Gastrocnemius medialis (tissue), 4 donors: Measurements from ENCODE around the gene MSANTD7. TPM values are rescaled to one million over a fixed set of nuclear protein-coding genes. Genes with fewer than 3 reads are reported as not detected.
"Not testable (repeated sequence)": the region's sequence is repeated elsewhere in the genome, so short reads cannot be mapped to it uniquely, and the experiment has no call there.

ENCODE experiments used
- ATAC-seq, 2 donors: fragments of 150-250 bp; one replicate each; pipeline ENCODE4 v1.9.1; 2016
- DNase-seq, 2 donors: peaks; one replicate each; pipeline ENCODE4 v3.0.0-alpha.2; 2019
- H3K27ac ChIP-seq, 4 donors: fragments of 200-600 bp; sonication (generic); 1 replicate in 1 of 4; 2 replicates in 3 of 4; pipeline ENCODE4 v1.5.1; 2016 to 2018; ENCODE audit warnings: mild to moderate bottlenecking in 2 of 4, moderate library complexity in 1 of 4
- H3K27me3 ChIP-seq, 3 donors: fragments of 200-600 bp; sonication (generic) in 2 of 3; 1 replicate in 1 of 3; 2 replicates in 2 of 3; pipeline versions ENCODE4 v1.5.1 to v1.6.0; 2016 to 2019; ENCODE audit warnings: mild to moderate bottlenecking in 1 of 3, moderate library complexity in 1 of 3
- H3K36me3 ChIP-seq, 2 donors: fragments of 200-600 bp; sonication (generic) in 1 of 2; one replicate each; pipeline ENCODE4 v1.5.1; 2017 to 2018
- H3K4me1 ChIP-seq, 2 donors: fragments of 200-600 bp; sonication (generic) in 1 of 2; one replicate each; pipeline ENCODE4 v1.5.1; 2016 to 2017; ENCODE audit warnings: mild to moderate bottlenecking in 2 of 2
- H3K4me3 ChIP-seq, 4 donors: fragments of 200-600 bp; sonication (generic) in 3 of 4; 1 replicate in 1 of 4; 2 replicates in 3 of 4; pipeline ENCODE4 v1.5.1; 2016 to 2019; ENCODE audit warnings: mild to moderate bottlenecking in 2 of 4
- H3K9me3 ChIP-seq, 3 donors: fragments of 200-600 bp; sonication (generic) in 2 of 3; 1 replicate in 1 of 3; 2 replicates in 2 of 3; pipeline ENCODE4 v1.5.1; 2016 to 2019
- CTCF ChIP-seq, 5 experiments: fragments of 450-650 bp in 3 of 5; fragments of 200-600 bp in 2 of 5; sonication (generic) in 2 of 5; IDR thresholded peaks in 4 of 5; conservative IDR thresholded peaks in 1 of 5; 1 replicate in 4 of 5; 2 replicates in 1 of 5; pipeline ENCODE4 v1.5.1; 2016 to 2019; ENCODE audit warnings: antibody characterized with exemption in 5 of 5, mild to moderate bottlenecking in 3 of 5, moderate library complexity in 3 of 5
- POLR2A ChIP-seq, 2 donors: fragments of 450-650 bp; IDR thresholded peaks; one replicate each; pipeline ENCODE4 v1.6.1; 2017; ENCODE audit warnings: antibody characterized with exemption in 2 of 2, mild to moderate bottlenecking in 2 of 2, moderate library complexity in 2 of 2
- in situ Hi-C, 4 donors: fragments of 200-750 bp; cut with MboI; loops; one replicate each; pipeline versions ENCODE4 v1.15.0 to v1.8.0; 2017; ENCODE audit warnings: low sequenced_read_pairs in 4 of 4
- intact Hi-C: fragments of 100-400 bp; cut with DNase I; formaldehyde crosslinking; loops from one replicate; pipeline ENCODE4 v1.15.1; 2023; ENCODE audit warnings: low total_unique reads
- total RNA-seq, 4 donors: library from RNA; depleted of rRNA; stranded (reverse); fragments of >200 nt; gene quantifications; one replicate each; pipeline versions ENCODE4 v1.1.0 to v1.2.3, GENCODE V29; 2016

MSANTD7 gene
- total RNA-seq, 4 donors from 2014 or later = 4.7 to 8.5 (median 5.8) TPM

GRCh38 chr10:14815681-14816080 lies 22.4 kb upstream of the MSANTD7 start:
- Histone ChIP-seq H3K27me3 (no peaks in the 10 kb centered on the region), H3K36me3 (no peaks in the 10 kb centered on the region), H3K4me3 (no peak overlapping the region), H3K4me1 (no peaks in the 10 kb centered on the region), H3K9me3 (no peaks in the 10 kb centered on the region), H3K27ac (no peak overlapping the region)
- DNase-seq = no peak
- intact Hi-C loops (no loop called here), in situ Hi-C loops (no loop called here)
- TF ChIP-seq POLR2A (IDR thresholded peaks at IDR 0.05) (no peak), CTCF (IDR thresholded peaks at IDR 0.05 in 4 of 5, conservative IDR thresholded peaks at IDR 0.05 in 1 of 5) (no peak)
- ATAC-seq = no peak

GRCh38 chr10:14816717-14817116 lies 21.4 kb upstream of the MSANTD7 start:
- H3K4me1 ChIP-seq, H3K27ac ChIP-seq, H3K36me3 ChIP-seq, DNase-seq, intact Hi-C loops, H3K4me3 ChIP-seq, H3K9me3 ChIP-seq, in situ Hi-C loops, ATAC-seq, H3K27me3 ChIP-seq: not testable (repeated sequence)

- DNase-seq (no peak), ATAC-seq (no peak)
- no peak overlapping the region for H3K27ac ChIP-seq
- no peaks in the 10 kb centered on the region for H3K27me3 ChIP-seq
- no peaks in the 10 kb centered on the region for H3K36me3 ChIP-seq
- H3K4me3 ChIP-seq = no peak overlapping the region
- no peaks in the 10 kb centered on the region for H3K9me3 ChIP-seq
- TF ChIP-seq POLR2A (IDR thresholded peaks at IDR 0.05) (no peak), CTCF (IDR thresholded peaks at IDR 0.05 in 4 of 5, conservative IDR thresholded peaks at IDR 0.05 in 1 of 5) (no peak)
- intact Hi-C loops = loop anchor here (10.0 kb wide), 1 partner anchor 325 kb away; no protein-coding TSS in a partner anchor
- in situ Hi-C loops = loop anchor here in 1 of 4 donors (10.0 kb wide), 1 partner anchor 315 kb away; no protein-coding TSS in a partner anchor
- no peaks in the 10 kb centered on the region for H3K4me1 ChIP-seq
These were observed 17.9 kb upstream of the MSANTD7 start for GRCh38 chr10:14820010-14820774.

- intact Hi-C loops (loop anchor here (10.0 kb wide), 1 partner anchor 326 kb away; no protein-coding TSS in a partner anchor), in situ Hi-C loops (loop anchor here in 1 of 4 donors (10.0 kb wide), 1 partner anchor 316 kb away; no protein-coding TSS in a partner anchor)
- no peaks in the 10 kb centered on the region for H3K27me3 ChIP-seq
- no peaks in the 10 kb centered on the region for H3K9me3 ChIP-seq
- H3K4me1 ChIP-seq = no peaks in the 10 kb centered on the region
- ATAC-seq (no peak), DNase-seq (no peak)
- TF ChIP-seq CTCF (IDR thresholded peaks at IDR 0.05 in 4 of 5, conservative IDR thresholded peaks at IDR 0.05 in 1 of 5) = no peak
- no peak for TF ChIP-seq POLR2A (IDR thresholded peaks at IDR 0.05)
- H3K27ac ChIP-seq = no peak overlapping the region
- H3K36me3 ChIP-seq = no peaks in the 10 kb centered on the region
- no peak overlapping the region for H3K4me3 ChIP-seq
These were observed 17.3 kb upstream of the MSANTD7 start for GRCh38 chr10:14820775-14821154.

GRCh38 chr10:14821635-14822375 lies 16.3 kb upstream of the MSANTD7 start:
- in situ Hi-C loops (loop anchor here in 1 of 4 donors (10.0 kb wide), 1 partner anchor 317 kb away; no protein-coding TSS in a partner anchor), intact Hi-C loops (loop anchor here (10.0 kb wide), 1 partner anchor 327 kb away; no protein-coding TSS in a partner anchor)
- DNase-seq = no peak
- H3K9me3 ChIP-seq = no peaks in the 10 kb centered on the region
- H3K27me3 ChIP-seq = no peaks in the 10 kb centered on the region
- TF ChIP-seq POLR2A (IDR thresholded peaks at IDR 0.05) (no peak), CTCF (IDR thresholded peaks at IDR 0.05 in 4 of 5, conservative IDR thresholded peaks at IDR 0.05 in 1 of 5) (no peak)
- no peak overlapping the region for H3K27ac ChIP-seq
- no peak for ATAC-seq
- no peak overlapping the region for H3K4me3 ChIP-seq
- no peaks in the 10 kb centered on the region for H3K36me3 ChIP-seq
- no peaks in the 10 kb centered on the region for H3K4me1 ChIP-seq
